AG04450 (cell line): ENCODE measurements around the gene TRIOBP. TPM values are rescaled to one million over a fixed set of nuclear protein-coding genes. Genes with fewer than 3 reads are reported as not detected.
"Not testable (repeated sequence)": the region's sequence is repeated elsewhere in the genome, so short reads cannot be mapped to it uniquely, and the experiment has no call there.

ENCODE experiments used
- CTCF ChIA-PET: fragments of 300-600, 350-600 bp; formaldehyde crosslinking; extraction: SDS; loops from one replicate; lab custom pipeline; 2022; ENCODE audit warnings: antibody characterized with exemption, inconsistent platforms; lab: Charles Lee
- POLR2A ChIA-PET: fragments of 350-600 bp; formaldehyde crosslinking; extraction: SDS; loops from one replicate; lab custom pipeline; 2021; ENCODE audit warnings: antibody characterized with exemption, inconsistent platforms; lab: Yijun Ruan, JAX
- DNase-seq: peaks from one replicate; pipeline ENCODE4 v3.0.0-alpha.2; 2011; ENCODE audit warnings: low read depth, low spot score
- H3K27ac ChIP-seq: one replicate; pipeline ENCODE4 v1.5.1; 2012; ENCODE audit warnings: low read depth, low read length, control low read depth
- H3K27me3 ChIP-seq: one replicate; pipeline ENCODE4 v1.6.0; 2012; ENCODE audit warnings: low read length; ENCODE audit not compliant: control insufficient read depth, insufficient read depth
- H3K4me3 ChIP-seq: 2 replicates; pipeline ENCODE4 v1.5.1; 2011; ENCODE audit warnings: mild to moderate bottlenecking, low read depth, low read length, control low read depth
- H3K9me3 ChIP-seq: 2 replicates; pipeline ENCODE4 v1.5.1; 2012; ENCODE audit warnings: low read length; ENCODE audit not compliant: control insufficient read depth, insufficient read depth
- polyA plus RNA-seq: library from polyadenylated mRNA; depleted of rRNA; stranded (reverse); fragments of >200 nt; gene quantifications from 2 replicates; pipeline ENCODE4 v1.2.3, GENCODE V29; 2011
- TF ChIP-seq, protein P1 (sequence below): IDR thresholded peaks from 2 replicates; pipeline ENCODE4 v1.5.1; 2011; ENCODE audit warnings: low read depth, low read length, control low read depth, inconsistent platforms

The TRIOBP gene
- polyA plus RNA-seq, 1 experiment = 37.0 TPM

DNA sequence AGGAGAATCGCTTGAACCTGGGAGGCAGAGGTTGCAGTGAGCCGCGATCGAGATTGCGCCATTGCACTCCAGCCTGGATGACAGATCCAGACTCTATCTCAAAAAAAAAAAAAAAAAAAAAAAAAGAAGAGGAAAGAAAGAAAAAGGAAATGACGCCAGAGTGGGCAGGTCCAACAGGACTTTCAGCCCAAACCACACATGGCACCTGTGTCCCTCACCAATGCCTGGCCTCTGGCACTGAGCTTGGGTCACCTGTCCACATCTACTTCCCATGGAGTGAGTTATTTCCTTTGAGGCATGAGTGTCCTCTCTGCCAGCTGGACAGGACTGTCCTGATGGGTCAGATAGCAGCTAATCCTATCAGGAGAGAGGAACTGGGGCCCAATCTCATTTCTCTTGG lies 95.6 kb downstream of the TRIOBP start:
- no peak for DNase-seq
- TF ChIP-seq, protein P1, sequence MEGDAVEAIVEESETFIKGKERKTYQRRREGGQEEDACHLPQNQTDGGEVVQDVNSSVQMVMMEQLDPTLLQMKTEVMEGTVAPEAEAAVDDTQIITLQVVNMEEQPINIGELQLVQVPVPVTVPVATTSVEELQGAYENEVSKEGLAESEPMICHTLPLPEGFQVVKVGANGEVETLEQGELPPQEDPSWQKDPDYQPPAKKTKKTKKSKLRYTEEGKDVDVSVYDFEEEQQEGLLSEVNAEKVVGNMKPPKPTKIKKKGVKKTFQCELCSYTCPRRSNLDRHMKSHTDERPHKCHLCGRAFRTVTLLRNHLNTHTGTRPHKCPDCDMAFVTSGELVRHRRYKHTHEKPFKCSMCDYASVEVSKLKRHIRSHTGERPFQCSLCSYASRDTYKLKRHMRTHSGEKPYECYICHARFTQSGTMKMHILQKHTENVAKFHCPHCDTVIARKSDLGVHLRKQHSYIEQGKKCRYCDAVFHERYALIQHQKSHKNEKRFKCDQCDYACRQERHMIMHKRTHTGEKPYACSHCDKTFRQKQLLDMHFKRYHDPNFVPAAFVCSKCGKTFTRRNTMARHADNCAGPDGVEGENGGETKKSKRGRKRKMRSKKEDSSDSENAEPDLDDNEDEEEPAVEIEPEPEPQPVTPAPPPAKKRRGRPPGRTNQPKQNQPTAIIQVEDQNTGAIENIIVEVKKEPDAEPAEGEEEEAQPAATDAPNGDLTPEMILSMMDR = no peak
- Histone ChIP-seq H3K4me3 (no peak overlapping the region), H3K9me3 (no peaks in the 10 kb centered on the region), H3K27ac (no peak overlapping the region), H3K27me3 (no peaks in the 10 kb centered on the region)
- CTCF ChIA-PET = interaction anchor here (0.7 to 2.3 kb wide), 10 partner anchors 12 to 189 kb away, joined by 3 to 38 read pairs (median 4); no protein-coding TSS in a partner anchor
- POLR2A ChIA-PET = interaction anchor here (0.7 to 1.1 kb wide), 2 partner anchors 10 to 26 kb away, joined by 3 to 7 read pairs; no protein-coding TSS in a partner anchor

DNA sequence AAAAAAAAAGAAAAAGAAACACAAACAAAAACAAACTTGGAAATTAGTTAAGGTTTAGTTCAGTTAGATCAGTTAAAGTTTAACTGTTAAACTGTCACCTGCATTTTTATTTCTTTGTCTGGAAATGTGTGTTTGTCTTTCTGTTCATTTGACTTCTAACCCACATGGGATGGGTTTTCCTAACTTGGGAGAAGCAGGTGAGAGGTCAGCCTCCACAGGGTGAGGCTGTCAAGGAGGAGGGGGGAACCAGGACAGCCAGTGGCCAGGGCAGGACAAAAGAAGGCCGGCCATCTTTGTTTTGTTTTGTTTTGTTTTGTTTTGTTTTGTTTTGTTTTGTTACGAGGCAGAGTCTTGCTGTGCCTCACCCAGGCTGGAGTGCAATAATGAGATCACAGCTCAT lies 97.5 kb downstream of the TRIOBP start:
- DNase-seq = no peak
- ChIA-PET POLR2A (no interaction called here), CTCF (no interaction called here)
- Histone ChIP-seq H3K27ac (no peak overlapping the region), H3K9me3 (no peaks in the 10 kb centered on the region), H3K4me3 (no peak overlapping the region), H3K27me3 (no peaks in the 10 kb centered on the region)
- TF ChIP-seq, protein P1 = no peak

GRCh38 chr22:37796079-37796478 lies 99.2 kb downstream of the TRIOBP start:
- DNase-seq = no peak
- ChIA-PET POLR2A (interaction anchor here (0.9 to 1.7 kb wide), 2 partner anchors 9 to 12 kb away, joined by 3 to 5 read pairs; partner anchors contain the start of gene GCAT), CTCF (interaction anchor here (1.7 kb wide), 1 partner anchor 153 kb away, joined by 7 read pairs; no protein-coding TSS in a partner anchor)
- Histone ChIP-seq H3K9me3 (no peaks in the 10 kb centered on the region), H3K4me3 (no peak overlapping the region), H3K27me3 (no peaks in the 10 kb centered on the region), H3K27ac (no peak overlapping the region)
- TF ChIP-seq, protein P1 = no peak

GRCh38 chr22:37797259-37797658 lies 100.4 kb downstream of the TRIOBP start:
- H3K27ac ChIP-seq, H3K9me3 ChIP-seq, H3K27me3 ChIP-seq, POLR2A ChIA-PET, CTCF ChIA-PET, DNase-seq, H3K4me3 ChIP-seq: not testable (repeated sequence)

DNA sequence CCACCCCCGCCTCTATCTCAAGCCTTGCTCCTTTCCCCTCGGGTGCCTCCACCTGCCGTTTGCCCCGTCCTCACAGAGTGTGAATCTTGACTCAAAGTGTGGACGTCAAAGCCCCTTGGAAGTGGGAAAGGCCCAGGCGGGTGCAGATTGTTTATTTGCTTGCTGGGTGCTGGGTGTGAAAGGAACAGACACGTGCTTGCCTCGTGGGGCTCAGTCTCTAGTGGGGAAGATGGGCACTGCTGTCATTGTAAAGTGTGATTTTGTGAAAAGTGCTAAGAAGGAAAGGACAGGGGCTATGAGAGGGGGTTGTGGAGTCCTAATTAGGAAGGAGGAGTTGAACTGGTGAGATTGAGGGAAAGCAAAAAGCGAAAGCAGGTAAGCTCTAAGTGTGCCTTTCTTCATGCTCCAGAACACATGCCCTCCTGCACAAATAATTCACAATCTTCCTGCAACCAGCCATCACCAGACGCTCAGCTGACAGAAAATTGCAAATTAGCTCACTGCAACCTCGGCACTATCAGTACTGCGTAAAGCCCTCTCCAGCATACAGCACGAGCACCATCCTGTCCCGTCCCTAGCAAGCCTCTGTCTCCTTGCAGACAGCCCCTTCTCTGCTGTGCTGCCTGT lies 101.1 kb downstream of the TRIOBP start:
- H3K27ac ChIP-seq = no peak overlapping the region
- CTCF ChIA-PET = no interaction called here
- no peak overlapping the region for H3K4me3 ChIP-seq
- POLR2A ChIA-PET = interaction anchor here (0.6 kb wide), 1 partner anchor 10 kb away, joined by 8 read pairs; no protein-coding TSS in a partner anchor
- no peak for DNase-seq
- no peaks in the 10 kb centered on the region; the same call in 1 of the 2 replicates for H3K9me3 ChIP-seq
- no peaks in the 10 kb centered on the region for H3K27me3 ChIP-seq
- TF ChIP-seq, protein P1 = no peak

DNA sequence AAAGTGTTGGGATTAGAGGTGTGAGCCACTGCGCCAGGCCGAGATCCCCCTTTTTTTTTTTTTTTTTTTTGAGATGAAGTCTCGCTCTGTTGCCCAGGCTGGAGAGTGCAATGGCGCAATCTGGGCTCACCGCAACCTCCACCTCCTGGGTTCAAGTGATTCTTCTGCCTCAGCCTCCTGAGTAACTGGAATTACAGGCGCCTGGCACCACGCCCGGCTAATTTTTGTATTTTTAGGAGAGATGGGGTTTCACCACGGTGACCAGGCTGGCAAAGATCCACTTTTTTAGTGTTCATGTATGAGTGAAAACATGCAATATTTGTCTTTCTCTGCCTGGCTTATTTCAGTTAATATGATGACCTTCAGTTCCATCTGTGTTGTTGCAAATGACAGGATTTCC lies 103.1 kb downstream of the TRIOBP start:
- DNase-seq, H3K9me3 ChIP-seq, H3K4me3 ChIP-seq, POLR2A ChIA-PET, H3K27ac ChIP-seq, H3K27me3 ChIP-seq: not testable (repeated sequence)
- CTCF ChIA-PET = interaction anchor here (0.6 kb wide), 1 partner anchor 50 kb away, joined by 3 read pairs; no protein-coding TSS in a partner anchor
